HAP-1 (cell line): ENCODE measurements around the gene HIVEP3.

Source experiments
- DNase-seq, 2 experiments: peaks; one replicate each; pipeline ENCODE4 v3.0.0-alpha.2; 2016 to 2020; ENCODE audit warnings: low spot score in 2 of 2
- H3K27me3 ChIP-seq: fragments of 250-450 bp; sonication (Bioruptor Pico); 2 replicates; pipeline ENCODE4 v1.5.1; 2020; ENCODE audit warnings: low read depth, mild to moderate bottlenecking, moderate library complexity
- H3K36me3 ChIP-seq: fragments of 250-450 bp; sonication (Bioruptor Pico); replicated peaks from 2 replicates; pipeline ENCODE4 v1.5.1; 2020; ENCODE audit warnings: mild to moderate bottlenecking
- H3K4me1 ChIP-seq: fragments of 250-450 bp; sonication (Bioruptor Pico); 2 replicates; pipeline ENCODE4 v1.5.1; 2020; ENCODE audit warnings: mild to moderate bottlenecking
- H3K4me3 ChIP-seq: fragments of 250-450 bp; sonication (Bioruptor Pico); 2 replicates; pipeline ENCODE4 v1.5.1; 2020; ENCODE audit warnings: mild to moderate bottlenecking, moderate library complexity
- H3K9me3 ChIP-seq: fragments of 250-450 bp; sonication (Bioruptor Pico); 2 replicates; pipeline ENCODE4 v1.5.1; 2020; ENCODE audit warnings: mild to moderate bottlenecking, moderate library complexity
- in situ Hi-C: fragments of 300-500 bp; cut with MboI; formaldehyde crosslinking; loops from 3 replicates; pipeline ENCODE4 v1.14.3; 2020; ENCODE audit warnings: low sequenced_read_pairs, inconsistent platforms, mixed read lengths

HIVEP3 gene

GRCh38 chr1:41632781-41633575 is 285.7 kb downstream of the HIVEP3 start:
- Histone ChIP-seq H3K4me3 (no peak overlapping the region), H3K9me3 (no peaks in the 10 kb centered on the region), H3K4me1 (no peaks in the 10 kb centered on the region), H3K27me3 (no peaks in the 10 kb centered on the region), H3K36me3 (no peaks in the 10 kb centered on the region)
- no peak for DNase-seq
- in situ Hi-C loops: no loop called here

DNA sequence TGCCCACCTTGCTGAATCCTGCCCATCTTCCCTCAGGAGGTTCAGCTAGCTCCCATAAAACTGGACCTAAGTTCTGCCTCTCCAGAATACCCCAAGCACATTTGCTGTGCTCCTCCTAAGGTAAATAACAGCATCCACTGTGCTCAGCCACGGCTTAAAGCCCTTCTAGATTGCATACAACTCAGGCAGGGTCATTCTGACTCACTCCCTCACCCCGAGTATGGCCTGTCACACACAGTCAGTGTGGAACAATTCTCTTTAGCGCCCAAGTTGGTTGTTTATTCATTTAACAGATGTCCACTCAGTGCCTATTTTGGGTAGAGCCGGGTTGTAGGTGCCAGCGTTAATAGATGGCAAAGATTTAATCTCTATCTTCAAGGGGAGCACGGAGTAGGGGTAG is 286.8 kb downstream of the HIVEP3 start:
- Histone ChIP-seq H3K9me3 (no peaks in the 10 kb centered on the region), H3K36me3 (no peaks in the 10 kb centered on the region), H3K4me3 (no peak overlapping the region), H3K27me3 (no peaks in the 10 kb centered on the region), H3K4me1 (no peaks in the 10 kb centered on the region)
- DNase-seq: no peak
- in situ Hi-C loops: no loop called here

- Histone ChIP-seq H3K27me3 (no peaks in the 10 kb centered on the region), H3K4me3 (no peak overlapping the region), H3K4me1 (no peaks in the 10 kb centered on the region), H3K9me3 (no peaks in the 10 kb centered on the region), H3K36me3 (no peaks in the 10 kb centered on the region)
- peak in 1 of 2 experiments; percentile 1 for DNase-seq
- in situ Hi-C loops: no loop called here
Observed at GRCh38 chr1:41631154-41631553, 287.6 kb downstream of the HIVEP3 start.

- Histone ChIP-seq H3K4me1 (no peaks in the 10 kb centered on the region), H3K36me3 (no peaks in the 10 kb centered on the region), H3K4me3 (no peak overlapping the region), H3K27me3 (no peaks in the 10 kb centered on the region), H3K9me3 (no peaks in the 10 kb centered on the region)
- in situ Hi-C loops: no loop called here
- no peak for DNase-seq
Observed at GRCh38 chr1:41629571-41629970, 289.2 kb downstream of the HIVEP3 start.

DNA sequence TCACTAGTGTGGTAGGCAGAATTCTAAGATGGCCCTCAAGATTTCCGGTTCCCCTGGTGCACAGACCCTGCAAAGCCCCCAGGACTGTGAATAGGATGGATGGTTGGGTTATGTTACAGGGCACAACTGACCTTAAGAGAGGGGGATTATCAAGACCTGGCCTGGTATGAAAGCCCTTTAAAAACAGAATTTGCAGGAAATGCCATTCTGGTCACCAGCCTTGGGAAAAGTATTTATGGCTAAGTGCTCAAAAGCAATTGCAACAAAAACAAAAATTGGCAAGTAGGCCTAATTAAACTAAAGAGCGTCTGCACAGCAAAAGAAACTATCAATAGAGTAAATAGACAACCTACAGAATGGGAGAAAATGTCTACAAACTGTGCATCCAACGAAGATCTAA is 289.6 kb downstream of the HIVEP3 start:
- in situ Hi-C loops: no loop called here
- Histone ChIP-seq H3K27me3 (no peaks in the 10 kb centered on the region), H3K9me3 (no peaks in the 10 kb centered on the region), H3K4me3 (no peak overlapping the region), H3K36me3 (no peaks in the 10 kb centered on the region), H3K4me1 (no peaks in the 10 kb centered on the region)
- DNase-seq: no peak

DNA sequence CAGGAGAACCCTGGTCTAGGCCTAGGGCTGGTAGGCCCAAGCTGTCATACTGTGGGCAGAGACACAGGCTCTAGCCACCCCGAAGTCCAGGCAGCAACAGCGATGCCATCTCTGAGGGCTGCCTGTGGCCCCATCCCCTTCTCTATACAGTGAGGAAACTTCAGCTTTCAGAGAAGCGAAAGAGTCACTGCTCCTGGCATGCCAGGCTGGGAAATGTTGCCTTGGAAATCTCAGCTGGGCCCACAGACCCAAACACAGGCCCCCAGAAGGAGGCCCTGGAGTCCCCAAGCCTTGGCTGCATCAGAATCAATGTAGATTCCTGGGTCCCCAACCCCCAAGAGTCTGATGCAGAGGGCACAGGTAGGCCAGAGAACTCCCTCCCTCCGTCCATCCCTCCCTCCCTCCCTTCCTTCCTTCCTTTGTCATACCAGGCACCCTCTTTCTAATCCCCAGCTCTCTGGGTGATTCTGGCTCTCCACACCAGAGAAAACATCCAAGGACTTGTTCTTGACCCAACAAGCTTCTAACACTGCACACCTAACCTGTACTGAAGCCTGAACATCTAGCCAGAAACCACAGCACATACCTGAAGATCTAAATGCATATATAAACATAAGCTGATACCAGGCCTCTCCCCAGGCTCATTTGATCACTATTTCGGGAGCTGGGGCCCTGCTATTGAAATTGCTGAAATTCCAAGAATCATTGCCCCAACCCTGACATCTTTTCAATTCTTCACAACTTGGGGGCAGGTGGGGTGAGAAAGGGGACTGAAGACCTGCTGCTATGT is 291.0 kb downstream of the HIVEP3 start:
- no peaks in the 10 kb centered on the region for H3K9me3 ChIP-seq
- in situ Hi-C loops: no loop called here
- no peaks in the 10 kb centered on the region for H3K27me3 ChIP-seq
- DNase-seq: no peak
- H3K4me1 ChIP-seq: no peaks in the 10 kb centered on the region
- H3K4me3 ChIP-seq: no peak overlapping the region
- H3K36me3 ChIP-seq: no peaks in the 10 kb centered on the region

GRCh38 chr1:41626616-41627375 is 291.9 kb downstream of the HIVEP3 start:
- Histone ChIP-seq H3K4me1 (no peaks in the 10 kb centered on the region), H3K36me3 (no peaks in the 10 kb centered on the region), H3K4me3 (no peak overlapping the region), H3K27me3 (no peaks in the 10 kb centered on the region), H3K9me3 (no peaks in the 10 kb centered on the region)
- no peak for DNase-seq
- in situ Hi-C loops: no loop called here

GRCh38 chr1:41626146-41626545 is 292.6 kb downstream of the HIVEP3 start:
- no peak for DNase-seq
- Histone ChIP-seq H3K27me3 (no peaks in the 10 kb centered on the region), H3K4me3 (no peak overlapping the region), H3K9me3 (no peaks in the 10 kb centered on the region), H3K36me3 (no peaks in the 10 kb centered on the region), H3K4me1 (no peaks in the 10 kb centered on the region)
- in situ Hi-C loops: no loop called here

DNA sequence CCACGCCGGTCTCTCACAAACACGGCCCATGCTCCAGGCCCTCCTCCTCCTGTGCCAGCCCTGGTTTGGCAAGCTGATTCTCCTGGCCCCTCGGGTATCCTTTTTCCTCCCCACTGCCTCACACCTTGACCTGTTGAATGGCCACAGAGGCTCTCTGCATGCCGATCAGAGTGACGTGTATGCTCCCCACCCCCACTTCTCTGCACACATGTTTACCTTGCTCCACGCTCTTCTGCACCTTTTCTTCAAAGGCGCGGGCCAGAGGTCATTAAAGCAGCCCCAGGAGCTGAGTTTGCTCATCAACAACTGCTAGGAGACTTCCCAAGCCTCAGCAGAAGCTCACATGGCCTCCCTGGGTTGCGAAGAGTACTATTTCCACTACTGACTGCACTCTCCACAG is 295.0 kb downstream of the HIVEP3 start:
- no peaks in the 10 kb centered on the region for H3K36me3 ChIP-seq
- in situ Hi-C loops: no loop called here
- DNase-seq: no peak
- no peaks in the 10 kb centered on the region for H3K4me1 ChIP-seq
- H3K4me3 ChIP-seq: no peak overlapping the region
- H3K27me3 ChIP-seq: no peaks in the 10 kb centered on the region
- no peaks in the 10 kb centered on the region for H3K9me3 ChIP-seq

- Histone ChIP-seq H3K9me3 (no peaks in the 10 kb centered on the region), H3K36me3 (no peaks in the 10 kb centered on the region), H3K4me1 (no peaks in the 10 kb centered on the region), H3K4me3 (no peak overlapping the region), H3K27me3 (no peaks in the 10 kb centered on the region)
- DNase-seq: no peak
- in situ Hi-C loops: no loop called here
Observed at GRCh38 chr1:41622859-41623732, 295.6 kb downstream of the HIVEP3 start.

DNA sequence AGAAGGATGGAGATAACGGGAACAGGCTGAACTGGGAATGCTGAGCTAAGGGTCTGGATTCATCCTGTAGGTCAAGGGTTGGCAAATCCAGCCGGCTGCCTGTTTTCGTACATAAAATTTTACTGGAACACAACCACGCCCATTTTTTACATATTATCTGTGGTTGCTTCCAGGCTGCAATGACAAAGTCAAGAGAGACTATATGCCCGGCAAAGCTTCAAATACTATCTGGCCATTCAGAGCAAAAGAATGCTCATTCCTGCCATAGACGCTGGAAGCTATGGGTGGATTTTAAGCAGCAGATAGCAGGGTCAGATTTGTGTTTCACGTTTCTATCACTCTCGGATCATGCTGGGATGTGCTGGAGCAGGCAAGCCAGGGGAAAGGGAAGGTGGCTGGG is 296.3 kb downstream of the HIVEP3 start:
- no peak overlapping the region for H3K4me3 ChIP-seq
- DNase-seq: no peak
- in situ Hi-C loops: no loop called here
- no peaks in the 10 kb centered on the region for H3K27me3 ChIP-seq
- no peaks in the 10 kb centered on the region for H3K4me1 ChIP-seq
- H3K36me3 ChIP-seq: no peaks in the 10 kb centered on the region
- no peaks in the 10 kb centered on the region for H3K9me3 ChIP-seq

DNA sequence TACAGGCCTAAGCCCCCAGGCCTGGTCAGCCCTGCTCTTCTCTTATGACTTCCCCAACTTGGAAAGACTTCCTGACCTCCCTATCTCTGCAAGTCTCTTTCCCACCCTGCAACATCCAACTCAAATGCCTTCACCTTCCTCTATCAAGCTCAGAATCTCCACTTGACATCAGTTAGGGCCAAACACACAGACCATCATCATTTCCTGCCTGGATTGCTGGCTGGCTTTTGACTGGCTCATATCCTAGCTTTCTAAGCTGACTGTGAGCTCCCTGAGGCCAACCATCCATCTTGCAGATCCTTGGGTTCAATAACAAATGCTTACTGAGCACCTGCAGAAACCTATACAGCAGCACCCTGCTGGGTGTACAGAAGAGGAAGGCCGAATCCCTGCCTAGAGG is 296.9 kb downstream of the HIVEP3 start:
- Histone ChIP-seq H3K36me3 (no peaks in the 10 kb centered on the region), H3K27me3 (no peaks in the 10 kb centered on the region), H3K4me1 (no peaks in the 10 kb centered on the region), H3K4me3 (no peak overlapping the region), H3K9me3 (no peaks in the 10 kb centered on the region)
- in situ Hi-C loops: no loop called here
- no peak for DNase-seq

DNA sequence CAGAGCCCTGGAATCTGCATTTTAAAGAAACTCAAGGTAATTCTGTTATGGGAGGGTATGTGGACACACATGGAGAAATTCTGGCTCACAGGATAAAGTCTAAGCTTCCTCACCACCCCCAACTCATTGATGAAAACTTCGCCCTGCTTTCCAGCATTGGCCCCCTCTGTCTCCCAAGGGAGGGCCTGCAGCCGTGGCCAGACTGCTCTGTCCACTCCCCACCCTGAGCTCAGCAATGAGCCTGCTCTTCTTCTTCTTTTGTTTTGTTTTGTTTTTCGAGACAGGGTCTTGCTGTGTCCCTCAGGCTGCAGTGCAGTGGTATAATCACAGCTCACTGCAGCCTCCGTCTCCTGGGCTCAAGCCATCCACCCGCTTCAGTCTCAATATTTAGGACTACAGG is 297.5 kb downstream of the HIVEP3 start:
- no peak for DNase-seq
- no peaks in the 10 kb centered on the region for H3K9me3 ChIP-seq
- in situ Hi-C loops: no loop called here
- H3K27me3 ChIP-seq: no peaks in the 10 kb centered on the region
- no peaks in the 10 kb centered on the region for H3K36me3 ChIP-seq
- no peaks in the 10 kb centered on the region for H3K4me1 ChIP-seq
- H3K4me3 ChIP-seq: no peak overlapping the region
